GM19372 (cell line): ENCODE results near the gene SMG6.
A peak's percentile ranks its signal among the peaks of the same experiment; 100 is the strongest.

Source experiments
- ATAC-seq: cut with Tn5 transposase; IDR thresholded peaks from one replicate; pipeline ENCODE4 v1.9.1; 2021; ENCODE audit warnings: mild to moderate bottlenecking, low read depth, moderate library complexity; ENCODE audit not compliant: unreplicated experiment

SMG6 gene

GRCh38 chr17:2037155-2037554, 266.4 kb downstream of the SMG6 start:
- ATAC-seq: no peak

GRCh38 chr17:2035541-2036488, 267.8 kb downstream of the SMG6 start:
- ATAC-seq: no peak

- no peak for ATAC-seq
These were observed 268.6 kb downstream of the SMG6 start for GRCh38 chr17:2034806-2035540.

GRCh38 chr17:2034157-2034556, 269.4 kb downstream of the SMG6 start:
- ATAC-seq: no peak

- no peak for ATAC-seq
These were observed 270.4 kb downstream of the SMG6 start for GRCh38 chr17:2033153-2033552.

- no peak for ATAC-seq
These were observed 272.8 kb downstream of the SMG6 start for GRCh38 chr17:2030779-2031163.

GRCh38 chr17:2029911-2030778, 273.4 kb downstream of the SMG6 start, which contains the start of gene DPH1:
Gene DPH1 (plus strand): TSS chr17:2030153. CDS start chr17:2030170, 17 bp downstream.
- peak; percentile 68 for ATAC-seq

GRCh38 chr17:2028737-2029136, 274.8 kb downstream of the SMG6 start:
- no peak for ATAC-seq

- no peak for ATAC-seq
These were observed 275.4 kb downstream of the SMG6 start for GRCh38 chr17:2028234-2028614.

GRCh38 chr17:2027528-2028233, 275.9 kb downstream of the SMG6 start:
- ATAC-seq: no peak

- ATAC-seq: no peak
These were observed 277.8 kb downstream of the SMG6 start for GRCh38 chr17:2025622-2026309.

GRCh38 chr17:2025220-2025621, 278.4 kb downstream of the SMG6 start, which contains the start of gene RTN4RL1:
Gene RTN4RL1 (minus strand): TSS chr17:2025334. CDS start chr17:2024865, 469 bp downstream.
- ATAC-seq: no peak

- no peak for ATAC-seq
These were observed 278.9 kb downstream of the SMG6 start for GRCh38 chr17:2024572-2025219.

- no peak for ATAC-seq
These were observed 279.7 kb downstream of the SMG6 start for GRCh38 chr17:2023692-2024571.

- ATAC-seq: no peak
These were observed 280.3 kb downstream of the SMG6 start for GRCh38 chr17:2023256-2023655.

- no peak for ATAC-seq
These were observed 280.8 kb downstream of the SMG6 start for GRCh38 chr17:2022647-2023240.

- ATAC-seq: no peak
These were observed 282.9 kb downstream of the SMG6 start for GRCh38 chr17:2020721-2021120.
